Astrocyte of the cerebellum (primary cell): ENCODE data around the gene JUND.

Source experiments
- DNase-seq: peaks from one replicate; pipeline ENCODE4 v3.0.0-alpha.2; 2011; ENCODE audit warnings: low read depth
- H3K4me3 ChIP-seq: 2 replicates; pipeline ENCODE4 v1.5.1; 2011; ENCODE audit warnings: mild to moderate bottlenecking, low read depth, low read length, moderate library complexity
- in situ Hi-C: cut with HindIII; loops from 2 replicates; pipeline ENCODE4 v1.10.0; 2017; ENCODE audit warnings: low sequenced_read_pairs
- TF ChIP-seq, protein P1 (sequence below): IDR thresholded peaks from 2 replicates; pipeline ENCODE4 v1.5.1; 2012; ENCODE audit warnings: low read length, low read depth, moderate library complexity, mild to moderate bottlenecking; ENCODE audit errors: missing control alignments

Gene JUND

GRCh38 chr19:18245297-18245696 is 36.1 kb downstream of the JUND start:
- in situ Hi-C loops, result no loop called here
- TF ChIP-seq, protein P1, sequence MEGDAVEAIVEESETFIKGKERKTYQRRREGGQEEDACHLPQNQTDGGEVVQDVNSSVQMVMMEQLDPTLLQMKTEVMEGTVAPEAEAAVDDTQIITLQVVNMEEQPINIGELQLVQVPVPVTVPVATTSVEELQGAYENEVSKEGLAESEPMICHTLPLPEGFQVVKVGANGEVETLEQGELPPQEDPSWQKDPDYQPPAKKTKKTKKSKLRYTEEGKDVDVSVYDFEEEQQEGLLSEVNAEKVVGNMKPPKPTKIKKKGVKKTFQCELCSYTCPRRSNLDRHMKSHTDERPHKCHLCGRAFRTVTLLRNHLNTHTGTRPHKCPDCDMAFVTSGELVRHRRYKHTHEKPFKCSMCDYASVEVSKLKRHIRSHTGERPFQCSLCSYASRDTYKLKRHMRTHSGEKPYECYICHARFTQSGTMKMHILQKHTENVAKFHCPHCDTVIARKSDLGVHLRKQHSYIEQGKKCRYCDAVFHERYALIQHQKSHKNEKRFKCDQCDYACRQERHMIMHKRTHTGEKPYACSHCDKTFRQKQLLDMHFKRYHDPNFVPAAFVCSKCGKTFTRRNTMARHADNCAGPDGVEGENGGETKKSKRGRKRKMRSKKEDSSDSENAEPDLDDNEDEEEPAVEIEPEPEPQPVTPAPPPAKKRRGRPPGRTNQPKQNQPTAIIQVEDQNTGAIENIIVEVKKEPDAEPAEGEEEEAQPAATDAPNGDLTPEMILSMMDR, result no peak
- no peak for DNase-seq
- no peak overlapping the region for H3K4me3 ChIP-seq

GRCh38 chr19:18239303-18239702 is 42.1 kb downstream of the JUND start:
- in situ Hi-C loops, result no loop called here
- DNase-seq, result no peak
- no peak overlapping the region for H3K4me3 ChIP-seq
- TF ChIP-seq, protein P1, result no peak

- H3K4me3 ChIP-seq, result no peak overlapping the region
- in situ Hi-C loops, result loop anchor here (5.0 kb wide), 1 partner anchor 72 kb away; no protein-coding TSS in a partner anchor
- no peak for DNase-seq
- TF ChIP-seq, protein P1, result no peak
Measured at GRCh38 chr19:18234194-18234593, 47.2 kb downstream of the JUND start.

- TF ChIP-seq, protein P1, result no peak
- no peak for DNase-seq
- no peak overlapping the region for H3K4me3 ChIP-seq
- in situ Hi-C loops, result loop anchor here (5.0 kb wide), 1 partner anchor 71 kb away; no protein-coding TSS in a partner anchor
Measured at GRCh38 chr19:18233224-18233825, 48.1 kb downstream of the JUND start.

DNA sequence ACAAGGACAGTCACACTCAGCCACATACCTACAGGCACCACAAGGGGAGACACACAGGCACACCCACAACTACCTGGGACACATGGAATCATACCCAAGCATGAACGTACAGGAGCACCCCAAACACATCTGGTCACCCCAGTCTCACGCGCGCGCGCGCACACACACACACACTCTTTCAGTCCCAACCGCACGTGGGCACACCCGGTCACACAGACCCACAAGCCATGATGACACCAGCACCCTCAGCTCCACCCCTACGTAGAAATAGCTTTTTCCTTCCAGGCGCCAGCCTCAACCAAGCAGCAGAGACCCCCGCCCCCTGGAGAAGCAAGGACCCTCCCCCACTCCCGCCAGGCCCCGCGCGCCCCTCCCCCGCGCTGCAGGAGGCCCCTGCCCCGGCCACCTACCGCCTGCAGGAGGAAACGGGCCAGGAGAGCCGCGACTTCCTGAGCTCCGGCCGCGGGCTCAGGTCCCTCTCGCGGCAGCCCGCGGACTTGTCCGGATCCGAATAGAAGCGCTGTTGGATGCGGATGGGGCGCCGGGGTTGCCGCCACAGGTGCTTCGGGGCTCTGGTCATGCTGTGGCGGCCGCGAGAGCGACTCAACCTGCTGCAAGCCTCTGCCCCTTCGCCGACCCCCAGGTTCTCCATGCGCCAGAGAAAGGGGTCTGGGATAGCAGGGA is 48.7 kb downstream of the JUND start:
- no peak for DNase-seq
- TF ChIP-seq, protein P1, result no peak
- H3K4me3 ChIP-seq, result no peak overlapping the region
- in situ Hi-C loops, result loop anchor here (5.0 kb wide), 1 partner anchor 70 kb away; no protein-coding TSS in a partner anchor

- DNase-seq, result no peak
- no peak overlapping the region for H3K4me3 ChIP-seq
- in situ Hi-C loops, result loop anchor here (5.0 kb wide), 1 partner anchor 69 kb away; no protein-coding TSS in a partner anchor
- TF ChIP-seq, protein P1, result no peak
Measured at GRCh38 chr19:18231775-18232174, 49.6 kb downstream of the JUND start.
